Naive thymus-derived CD4-positive, alpha-beta T cell (primary cell): Measurements from ENCODE around the gene ANKK1. TPM values are rescaled to one million over a fixed set of nuclear protein-coding genes. Genes with fewer than 3 reads are reported as not detected.

Source experiments
- ATAC-seq: fragments of 150-1000 bp; cut with Tn5 transposase; 2 replicates; pipeline ENCODE4 v1.10.0; 2021; ENCODE audit warnings: mild to moderate bottlenecking, moderate library complexity
- CTCF ChIA-PET: fragments of 350-600 bp; sonication (Branson Sonifier 250); formaldehyde crosslinking; loops from one replicate; lab custom pipeline; 2021; ENCODE audit warnings: antibody characterized with exemption; lab: Charles Lee
- POLR2A ChIA-PET: fragments of 350-600 bp; sonication (Branson Sonifier 250); formaldehyde crosslinking; loops from one replicate; lab custom pipeline; 2021; ENCODE audit warnings: antibody characterized with exemption, inconsistent platforms; lab: Charles Lee
- DNase-seq, 9 donors: peaks; one replicate each; pipeline versions ENCODE4 v3.0.0 to v3.0.0-alpha.2; 2020 to 2022; ENCODE audit warnings: mixed read lengths in 1 of 9
- H3K27ac ChIP-seq: one replicate; pipeline ENCODE4 v1.7.0; 2013; ENCODE audit warnings: mild to moderate bottlenecking, low read depth, low read length, moderate library complexity
- H3K27me3 ChIP-seq, 2 donors: one replicate each; pipeline ENCODE4 v1.7.0; 2013; ENCODE audit warnings: low read length in 2 of 2, mild to moderate bottlenecking in 2 of 2, moderate library complexity in 2 of 2; ENCODE audit not compliant: control insufficient read depth in 2 of 2, insufficient read depth in 2 of 2
- H3K36me3 ChIP-seq, 3 experiments: 1 replicate in 2 of 3; 2 replicates in 1 of 3; pipeline ENCODE4 v1.7.0; 2013; ENCODE audit warnings: low read length in 3 of 3, mild to moderate bottlenecking in 3 of 3, moderate library complexity in 1 of 3; ENCODE audit not compliant: insufficient read depth in 3 of 3, control insufficient read depth in 2 of 3
- H3K4me1 ChIP-seq, 2 donors: one replicate each; pipeline ENCODE4 v1.7.0; 2013; ENCODE audit warnings: low read length in 2 of 2, mild to moderate bottlenecking in 2 of 2, moderate library complexity in 1 of 2; ENCODE audit not compliant: control insufficient read depth in 2 of 2, insufficient read depth in 2 of 2
- H3K4me3 ChIP-seq: 2 replicates; pipeline ENCODE4 v1.7.0; 2013; ENCODE audit warnings: mild to moderate bottlenecking, low read length
- H3K9me3 ChIP-seq, 3 experiments: 1 replicate in 2 of 3; 2 replicates in 1 of 3; pipeline ENCODE4 v1.7.0; 2013; ENCODE audit warnings: low read length in 3 of 3; ENCODE audit not compliant: control insufficient read depth in 2 of 3
- H3K27ac Mint-ChIP-seq, 9 donors: one replicate each; pipeline ENCODE4 v1.8.0; 2020 to 2022; ENCODE audit warnings: mixed read lengths in 9 of 9, mild to moderate bottlenecking in 8 of 9, moderate library complexity in 5 of 9, inconsistent platforms in 2 of 9
- H3K27me3 Mint-ChIP-seq, 5 donors: one replicate each; pipeline ENCODE4 v1.8.0; 2021 to 2022; ENCODE audit warnings: mixed read lengths in 5 of 5, mild to moderate bottlenecking in 1 of 5
- H3K36me3 Mint-ChIP-seq, 5 donors: one replicate each; pipeline ENCODE4 v1.8.0; 2020 to 2022; ENCODE audit warnings: mixed read lengths in 5 of 5, mild to moderate bottlenecking in 3 of 5, inconsistent platforms in 1 of 5
- H3K4me1 Mint-ChIP-seq, 7 donors: one replicate each; pipeline ENCODE4 v1.8.0; 2020 to 2022; ENCODE audit warnings: mixed read lengths in 7 of 7, mild to moderate bottlenecking in 3 of 7, inconsistent platforms in 1 of 7
- H3K4me3 Mint-ChIP-seq, 10 donors: one replicate each; pipeline ENCODE4 v1.8.0; 2020 to 2022; ENCODE audit warnings: mild to moderate bottlenecking in 10 of 10, mixed read lengths in 10 of 10, moderate library complexity in 6 of 10, inconsistent platforms in 2 of 10
- H3K9me3 Mint-ChIP-seq, 11 donors: one replicate each; pipeline ENCODE4 v1.8.0; 2020 to 2022; ENCODE audit warnings: mixed read lengths in 11 of 11, mild to moderate bottlenecking in 4 of 11, inconsistent platforms in 1 of 11, moderate library complexity in 1 of 11
- intact Hi-C, 2 donors: fragments of 100-400 bp; cut with micrococcal nuclease; formaldehyde crosslinking; loops; one replicate each; pipeline ENCODE4 v1.15.1; 2023
- microRNA-seq: library from miRNA; unstranded; fragments of <30 nt; microRNA quantifications from one replicate; pipeline ENCODE4 v1.2.0, GENCODE V29; 2022; ENCODE audit warnings: borderline microRNAs expressed
- polyA plus RNA-seq, 2 donors: library from polyadenylated mRNA; unstranded; fragments of 300-500 nt; fragmentation: Illumina TruSeq; gene quantifications; one replicate each; pipeline ENCODE4 v1.2.3, GENCODE V29; 2021
- total RNA-seq, 6 experiments: library from RNA in 5 of 6; stranded (reverse) in 5 of 6; gene quantifications; 1 replicate in 5 of 6; 2 replicates in 1 of 6; pipeline ENCODE4 v1.2.3 and lab custom pipeline; 2021 to 2026

Gene ANKK1
- total and polyA plus RNA-seq, 7 experiments from 2014 or later, result 0.24 to 4.2 (median 3.0) TPM; not detected in 1

- intact Hi-C loops, result no loop called here
- Mint-ChIP-seq H3K36me3 (no peaks in the 10 kb centered on the region), H3K4me1 (peaks cover 0 to 6% (median 0%) of the 10 kb centered on the region in 7 donors), H3K27me3 (peaks cover 5 to 18% (median 15%) of the 10 kb centered on the region in 5 donors), H3K9me3 (peaks cover 0 to 1% (median 0%) of the 10 kb centered on the region in 11 donors), H3K4me3 (no peak overlapping the region), H3K27ac (peak overlapping the region in 1 of 9 donors; percentile 46)
- Histone ChIP-seq H3K27me3 (no peaks in the 10 kb centered on the region), H3K27ac (no peak overlapping the region), H3K4me3 (no peak overlapping the region), H3K36me3 (no peaks in the 10 kb centered on the region), H3K9me3 (no peaks in the 10 kb centered on the region), H3K4me1 (no peaks in the 10 kb centered on the region)
- POLR2A ChIA-PET, result no interaction called here
- CTCF ChIA-PET, result no interaction called here
- DNase-seq (no peak), ATAC-seq (no peak)
Observed at GRCh38 chr11:113446112-113446511, 58.5 kb downstream of the ANKK1 start.

- no peaks in the 10 kb centered on the region for H3K27me3 ChIP-seq
- DNase-seq, result no peak
- ATAC-seq, result no peak
- Mint-ChIP-seq H3K27ac (no peak overlapping the region), H3K4me3 (no peak overlapping the region), H3K27me3 (peaks cover 5 to 17% (median 13%) of the 10 kb centered on the region in 5 donors), H3K4me1 (peaks cover 0 to 6% (median 0%) of the 10 kb centered on the region in 7 donors), H3K9me3 (peaks cover 0 to 1% (median 0%) of the 10 kb centered on the region in 11 donors), H3K36me3 (no peaks in the 10 kb centered on the region)
- POLR2A ChIA-PET, result no interaction called here
- no peaks in the 10 kb centered on the region for H3K36me3 ChIP-seq
- H3K27ac ChIP-seq, result no peak overlapping the region
- no peak overlapping the region for H3K4me3 ChIP-seq
- no peaks in the 10 kb centered on the region for H3K9me3 ChIP-seq
- intact Hi-C loops, result no loop called here
- H3K4me1 ChIP-seq, result no peaks in the 10 kb centered on the region
- CTCF ChIA-PET, result no interaction called here
Observed at GRCh38 chr11:113446938-113447337, 59.4 kb downstream of the ANKK1 start.

- no peak overlapping the region for H3K4me3 ChIP-seq
- H3K36me3 ChIP-seq, result no peaks in the 10 kb centered on the region
- H3K9me3 ChIP-seq, result no peaks in the 10 kb centered on the region
- Mint-ChIP-seq H3K36me3 (no peaks in the 10 kb centered on the region), H3K9me3 (peaks cover 0 to 1% (median 0%) of the 10 kb centered on the region in 11 donors), H3K27me3 (peaks cover 5 to 17% (median 10%) of the 10 kb centered on the region in 5 donors), H3K4me3 (no peak overlapping the region), H3K4me1 (peaks cover 0 to 6% (median 0%) of the 10 kb centered on the region in 7 donors), H3K27ac (peak overlapping the region in 1 of 9 donors; percentile 64)
- no peaks in the 10 kb centered on the region for H3K27me3 ChIP-seq
- no peaks in the 10 kb centered on the region for H3K4me1 ChIP-seq
- H3K27ac ChIP-seq, result no peak overlapping the region
- ATAC-seq, result no peak
- POLR2A ChIA-PET, result no interaction called here
- CTCF ChIA-PET, result no interaction called here
- intact Hi-C loops, result no loop called here
- DNase-seq, result no peak
Observed at GRCh38 chr11:113447621-113448315, 60.2 kb downstream of the ANKK1 start.

GRCh38 chr11:113448316-113448677 is 60.7 kb downstream of the ANKK1 start:
- POLR2A ChIA-PET, result no interaction called here
- ATAC-seq, result no peak
- H3K4me3 Mint-ChIP-seq, result no peak overlapping the region
- H3K4me3 ChIP-seq, result no peak overlapping the region
- no peaks in the 10 kb centered on the region for H3K36me3 Mint-ChIP-seq
- no peaks in the 10 kb centered on the region for H3K27me3 ChIP-seq
- H3K36me3 ChIP-seq, result no peaks in the 10 kb centered on the region
- no peak overlapping the region for H3K27ac ChIP-seq
- H3K9me3 ChIP-seq, result no peaks in the 10 kb centered on the region
- CTCF ChIA-PET, result no interaction called here
- peaks cover 2 to 15% (median 9%) of the 10 kb centered on the region in 5 donors for H3K27me3 Mint-ChIP-seq
- DNase-seq, result no peak
- H3K4me1 Mint-ChIP-seq, result peaks cover 0 to 6% (median 0%) of the 10 kb centered on the region in 7 donors
- H3K9me3 Mint-ChIP-seq, result peaks cover 0 to 1% (median 0%) of the 10 kb centered on the region in 11 donors
- no peaks in the 10 kb centered on the region for H3K4me1 ChIP-seq
- intact Hi-C loops, result no loop called here
- H3K27ac Mint-ChIP-seq, result no peak overlapping the region

GRCh38 chr11:113449743-113450142 is 62.2 kb downstream of the ANKK1 start:
- Histone ChIP-seq H3K4me3 (no peak overlapping the region), H3K9me3 (no peaks in the 10 kb centered on the region), H3K36me3 (no peaks in the 10 kb centered on the region), H3K27ac (no peak overlapping the region), H3K4me1 (no peaks in the 10 kb centered on the region), H3K27me3 (no peaks in the 10 kb centered on the region)
- H3K36me3 Mint-ChIP-seq, result no peaks in the 10 kb centered on the region
- peaks cover 0 to 1% (median 0%) of the 10 kb centered on the region in 11 donors for H3K9me3 Mint-ChIP-seq
- intact Hi-C loops, result no loop called here
- H3K4me1 Mint-ChIP-seq, result peaks cover 0 to 6% (median 0%) of the 10 kb centered on the region in 7 donors
- POLR2A ChIA-PET, result no interaction called here
- no peak overlapping the region for H3K27ac Mint-ChIP-seq
- DNase-seq, result no peak
- peaks cover 0 to 10% (median 7%) of the 10 kb centered on the region in 5 donors for H3K27me3 Mint-ChIP-seq
- CTCF ChIA-PET, result no interaction called here
- H3K4me3 Mint-ChIP-seq, result no peak overlapping the region
- ATAC-seq, result no peak

Small RNAs within 50 kb of the gene (microRNA-seq; reads per million reads assigned to microRNA genes)
- gene MIR4301, result not detected

Other genes starting within 250 kb of the ANKK1 start
- 10 to 100 TPM; 14.1 to 84.5 (median 58.2) TPM for gene TTC12, start 73.2 kb upstream of the ANKK1 start, total RNA-seq
- 10 to 100 TPM in 1 of 2 donors, 1 to 10 TPM in 1; 8.2 to 13.2 TPM for gene TTC12, start 73.2 kb upstream of the ANKK1 start, polyA plus RNA-seq
- not detected for gene DRD2, start 87.6 kb downstream of the ANKK1 start, total RNA-seq
- gene DRD2, start 87.6 kb downstream of the ANKK1 start, polyA plus RNA-seq, result not detected